ENCODE data around the gene TGIF1. TPM values are rescaled to one million over a fixed set of nuclear protein-coding genes. Genes with fewer than 3 reads are reported as not detected.

The TGIF1 gene
- total and polyA plus RNA-seq, 10 of the 15 experiments (the other 5 are each of a cell fraction or from before 2014, with no cell fraction given), result 1.8 to 8.5 (median 6.4) TPM

DNA sequence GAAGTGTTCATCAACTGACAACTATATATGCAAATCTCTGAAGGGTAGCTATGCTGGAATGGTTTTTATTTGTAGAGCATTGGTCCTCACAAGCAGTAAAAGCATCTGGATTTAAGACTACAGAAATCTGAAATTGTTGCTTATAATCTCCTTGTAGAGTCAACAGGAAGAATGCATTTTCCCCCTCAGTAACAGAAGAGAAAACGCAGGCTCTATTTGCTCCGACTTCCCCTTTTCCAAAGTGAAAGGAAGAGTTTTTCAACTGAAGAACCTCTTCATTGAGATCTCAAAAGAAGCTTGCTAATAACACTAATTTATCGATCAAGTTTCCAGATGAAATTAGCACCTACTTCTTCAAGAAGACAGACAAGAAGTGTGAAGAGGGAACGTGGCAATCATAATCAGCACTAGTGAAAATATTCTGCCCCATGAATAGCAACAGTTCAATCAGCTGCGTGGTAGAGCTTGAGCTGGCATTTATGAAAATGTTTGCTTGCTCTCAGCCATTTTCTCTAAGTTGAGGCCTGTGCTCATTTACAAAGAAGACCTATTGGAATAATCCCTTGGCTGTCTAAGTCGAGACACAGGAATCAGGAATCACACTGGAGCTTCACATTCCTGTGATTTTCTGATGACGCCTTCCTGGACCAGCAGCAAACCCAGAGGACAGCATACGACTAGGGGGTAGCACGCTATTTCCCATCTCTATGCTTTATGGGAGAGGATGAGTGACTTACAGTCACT is 43.7 kb downstream of the TGIF1 start (continued):
- TF ChIP-seq SPI1 (IDR thresholded peaks at IDR 0.05; ENCODE audit: borderline replicate concordance, insufficient read depth, low read depth, low read length), result peak; percentile 76
- TF ChIP-seq IKZF1 (conservative IDR thresholded peaks at IDR 0.05), result 0 out of 2 replicates have a peak, but pooled peaks have one; percentile 24

DNA sequence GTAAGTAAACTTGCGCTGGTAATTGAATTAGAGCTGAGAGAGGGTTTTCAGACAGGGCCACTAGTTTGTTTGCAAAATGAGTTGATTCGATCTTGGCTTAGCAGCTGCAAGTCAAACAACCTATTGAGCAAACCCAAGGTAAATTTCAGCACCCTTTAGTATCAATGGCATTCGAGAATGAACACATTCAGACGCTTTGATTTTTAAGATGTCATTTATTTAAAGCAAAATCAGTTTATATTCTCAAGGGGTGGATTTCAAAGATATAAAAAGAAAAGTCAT is 44.2 kb downstream of the TGIF1 start:
- intact Hi-C loops (cut with micrococcal nuclease; ENCODE audit: unreplicated experiment), result no loop called here
- Histone ChIP-seq H3K4me3 (no peak overlapping the region), H3K79me2 (ENCODE audit: control insufficient read depth, insufficient read depth, low read length) (no peaks in the 10 kb centered on the region)

More for the DNA sequence above, 44.2 kb downstream of the TGIF1 start:
- no peak for FAIRE-seq
- no peaks in the 10 kb centered on the region for H3K9me3 ChIP-seq (replicated peaks; ENCODE audit: control insufficient read depth, insufficient read depth, low read length)
- H3K4me2 ChIP-seq (ENCODE audit: control insufficient read depth, insufficient read depth), result no peak overlapping the region
- no peak overlapping the region for H3K27ac ChIP-seq (ENCODE audit: control insufficient read depth, insufficient read depth)
- ChIA-PET SMC1A (ENCODE audit: uncharacterized antibody, unreplicated experiment) (interaction anchor here (0.9 to 3.1 kb wide), 15 partner anchors 9 to 230 kb away, joined by 3 to 25 read pairs (median 6); no protein-coding TSS in a partner anchor), POLR2A (interaction anchor here (1.0 kb wide), 1 partner anchor 9 kb away, joined by 3 read pairs; no protein-coding TSS in a partner anchor), RAD21 (ENCODE audit: unreplicated experiment) (interaction anchor here (0.8 to 3.3 kb wide), 6 partner anchors 21 to 171 kb away, joined by 3 to 18 read pairs (median 4); no protein-coding TSS in a partner anchor), CTCF (interaction anchor here (0.7 to 2.1 kb wide), 9 partner anchors 13 to 1210 kb away, joined by 3 to 8 read pairs (median 5); no protein-coding TSS in a partner anchor)
- no peaks in the 10 kb centered on the region for H3K4me1 ChIP-seq (ENCODE audit: control insufficient read depth, insufficient read depth, low read length)
- H3K36me3 ChIP-seq (ENCODE audit: control insufficient read depth in 2 of 2, insufficient read depth in 2 of 2, low read length in 1 of 2), result no peaks in the 10 kb centered on the region
- H2AFZ ChIP-seq (ENCODE audit: control insufficient read depth, low read depth, low read length), result no peak overlapping the region
- no peak for ATAC-seq
- peaks cover 0 to 7% of the 10 kb centered on the region in 2 experiments; a peak in 2 of 4 replicates for H3K27me3 ChIP-seq (replicated peaks in 1 of 2; ENCODE audit: control insufficient read depth in 2 of 2, insufficient read depth in 2 of 2, low read length in 1 of 2)
- no TSS peak for BruUV-seq (replicated peaks)
- in situ Hi-C loops (cut with MboI), result no loop called here
- TF ChIP-seq, protein P1, sequence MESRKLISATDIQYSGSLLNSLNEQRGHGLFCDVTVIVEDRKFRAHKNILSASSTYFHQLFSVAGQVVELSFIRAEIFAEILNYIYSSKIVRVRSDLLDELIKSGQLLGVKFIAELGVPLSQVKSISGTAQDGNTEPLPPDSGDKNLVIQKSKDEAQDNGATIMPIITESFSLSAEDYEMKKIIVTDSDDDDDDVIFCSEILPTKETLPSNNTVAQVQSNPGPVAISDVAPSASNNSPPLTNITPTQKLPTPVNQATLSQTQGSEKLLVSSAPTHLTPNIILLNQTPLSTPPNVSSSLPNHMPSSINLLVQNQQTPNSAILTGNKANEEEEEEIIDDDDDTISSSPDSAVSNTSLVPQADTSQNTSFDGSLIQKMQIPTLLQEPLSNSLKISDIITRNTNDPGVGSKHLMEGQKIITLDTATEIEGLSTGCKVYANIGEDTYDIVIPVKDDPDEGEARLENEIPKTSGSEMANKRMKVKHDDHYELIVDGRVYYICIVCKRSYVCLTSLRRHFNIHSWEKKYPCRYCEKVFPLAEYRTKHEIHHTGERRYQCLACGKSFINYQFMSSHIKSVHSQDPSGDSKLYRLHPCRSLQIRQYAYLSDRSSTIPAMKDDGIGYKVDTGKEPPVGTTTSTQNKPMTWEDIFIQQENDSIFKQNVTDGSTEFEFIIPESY (IDR thresholded peaks at IDR 0.05), result no peak
- no peak for TF ChIP-seq YY1 (IDR thresholded peaks at IDR 0.05; ENCODE audit: low read depth, low read length)
- TF ChIP-seq ZNF207 (IDR thresholded peaks at IDR 0.05; ENCODE audit: borderline replicate concordance), result no peak
- no peak for TF ChIP-seq PAX8 (IDR thresholded peaks at IDR 0.05)
- no peak for TF ChIP-seq MTA2 (IDR thresholded peaks at IDR 0.05; ENCODE audit: low read depth)
- TF ChIP-seq IKZF2 (IDR thresholded peaks at IDR 0.05), result no peak
- TF ChIP-seq, protein P2, sequence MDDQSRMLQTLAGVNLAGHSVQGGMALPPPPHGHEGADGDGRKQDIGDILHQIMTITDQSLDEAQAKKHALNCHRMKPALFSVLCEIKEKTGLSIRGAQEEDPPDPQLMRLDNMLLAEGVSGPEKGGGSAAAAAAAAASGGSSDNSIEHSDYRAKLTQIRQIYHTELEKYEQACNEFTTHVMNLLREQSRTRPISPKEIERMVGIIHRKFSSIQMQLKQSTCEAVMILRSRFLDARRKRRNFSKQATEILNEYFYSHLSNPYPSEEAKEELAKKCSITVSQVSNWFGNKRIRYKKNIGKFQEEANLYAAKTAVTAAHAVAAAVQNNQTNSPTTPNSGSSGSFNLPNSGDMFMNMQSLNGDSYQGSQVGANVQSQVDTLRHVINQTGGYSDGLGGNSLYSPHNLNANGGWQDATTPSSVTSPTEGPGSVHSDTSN (IDR thresholded peaks at IDR 0.05; ENCODE audit: insufficient replicate concordance, low read depth, low read length), result no peak
- no peak for TF ChIP-seq TBL1XR1 (IDR thresholded peaks at IDR 0.05; ENCODE audit: low read depth, low read length)
- TF ChIP-seq, protein P3, sequence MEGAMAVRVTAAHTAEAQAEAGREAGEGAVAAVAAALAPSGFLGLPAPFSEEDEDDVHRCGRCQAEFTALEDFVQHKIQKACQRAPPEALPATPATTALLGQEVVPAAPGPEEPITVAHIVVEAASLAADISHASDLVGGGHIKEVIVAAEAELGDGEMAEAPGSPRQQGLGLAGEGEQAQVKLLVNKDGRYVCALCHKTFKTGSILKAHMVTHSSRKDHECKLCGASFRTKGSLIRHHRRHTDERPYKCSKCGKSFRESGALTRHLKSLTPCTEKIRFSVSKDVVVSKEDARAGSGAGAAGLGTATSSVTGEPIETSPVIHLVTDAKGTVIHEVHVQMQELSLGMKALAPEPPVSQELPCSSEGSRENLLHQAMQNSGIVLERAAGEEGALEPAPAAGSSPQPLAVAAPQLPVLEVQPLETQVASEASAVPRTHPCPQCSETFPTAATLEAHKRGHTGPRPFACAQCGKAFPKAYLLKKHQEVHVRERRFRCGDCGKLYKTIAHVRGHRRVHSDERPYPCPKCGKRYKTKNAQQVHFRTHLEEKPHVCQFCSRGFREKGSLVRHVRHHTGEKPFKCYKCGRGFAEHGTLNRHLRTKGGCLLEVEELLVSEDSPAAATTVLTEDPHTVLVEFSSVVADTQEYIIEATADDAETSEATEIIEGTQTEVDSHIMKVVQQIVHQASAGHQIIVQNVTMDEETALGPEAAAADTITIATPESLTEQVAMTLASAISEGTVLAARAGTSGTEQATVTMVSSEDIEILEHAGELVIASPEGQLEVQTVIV (IDR thresholded peaks at IDR 0.05; ENCODE audit: borderline replicate concordance, partially characterized antibody), result no peak
- H3K9ac ChIP-seq (ENCODE audit: control insufficient read depth, insufficient read depth, low read length), result no peak overlapping the region
- 44% methylated on average over 4 of the region's 4 CpGs for WGBS (ENCODE audit: insufficient coverage, insufficient replicate concordance, low lambda C conversion rate, missing lambda C conversion rate)
- DNase-seq (ENCODE audit: low read depth, low spot score), result no peak
- H4K20me1 ChIP-seq (ENCODE audit: control insufficient read depth, insufficient read depth), result no peaks in the 10 kb centered on the region

Measured in GM12878 (cell line).